DMS114 treated with DMSO at 0.1 percent for 48 hours (cell line): ENCODE data around the gene ME3.
"Not testable (repeated sequence)": the region's sequence is repeated elsewhere in the genome, so short reads cannot be mapped to it uniquely, and the experiment has no call there.

ENCODE experiments used
- DNase-seq: peaks from one replicate; lab custom pipeline; 2025; ENCODE audit not compliant: unreplicated experiment; lab: John Stamatoyannopoulos, UW

The ME3 gene

DNA sequence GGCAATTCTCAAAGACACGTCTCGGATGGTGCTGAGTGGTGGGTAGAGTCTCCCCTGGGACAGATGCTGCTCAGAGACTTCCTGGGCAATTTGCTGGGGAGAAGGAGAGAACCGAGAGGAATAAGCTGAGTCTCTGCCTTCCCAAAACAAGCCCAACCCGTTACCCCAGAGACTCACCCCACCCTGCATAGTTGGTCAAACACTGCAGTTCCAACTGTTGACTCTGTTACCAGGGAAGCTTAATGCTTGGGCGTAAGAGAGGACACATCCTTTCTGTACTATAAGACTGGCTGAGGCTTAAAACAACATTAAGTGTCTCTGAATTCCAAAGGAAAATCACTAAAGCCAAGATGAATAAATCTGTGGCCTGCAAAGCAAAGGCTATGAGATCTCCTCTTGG, 229.6 kb downstream of the ME3 start:
- no peak for DNase-seq

- DNase-seq, result no peak
Observed at GRCh38 chr11:86442420-86442819, 230.0 kb downstream of the ME3 start.

- DNase-seq, result no peak
Observed at GRCh38 chr11:86440843-86441242, 231.6 kb downstream of the ME3 start.

DNA sequence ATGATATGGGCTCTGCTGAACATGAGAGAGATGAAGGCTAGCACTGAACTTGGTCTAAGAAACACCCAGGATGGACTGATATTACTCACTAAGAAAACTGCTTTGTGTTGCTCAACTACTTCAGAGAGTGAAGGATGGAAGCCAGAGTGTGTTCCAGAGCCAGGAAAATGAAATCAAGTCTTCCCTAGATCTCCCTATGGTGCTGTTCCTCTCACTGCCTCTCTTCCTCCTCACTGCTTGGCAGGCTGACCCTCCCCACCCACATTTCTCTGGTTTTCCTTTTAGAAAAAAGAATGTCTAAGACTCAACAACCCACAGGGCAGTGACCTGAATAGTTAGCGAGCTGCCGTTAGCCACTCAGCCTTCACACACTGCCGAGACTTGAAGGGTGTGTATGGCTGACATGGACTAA, 232.1 kb downstream of the ME3 start:
- no peak for DNase-seq

- no peak for DNase-seq
Observed at GRCh38 chr11:86438685-86439084, 233.7 kb downstream of the ME3 start.

- no peak for DNase-seq
Observed at GRCh38 chr11:86435711-86436110, 236.7 kb downstream of the ME3 start.

GRCh38 chr11:86433361-86434095, 238.9 kb downstream of the ME3 start:
- not testable (repeated sequence) for DNase-seq

DNA sequence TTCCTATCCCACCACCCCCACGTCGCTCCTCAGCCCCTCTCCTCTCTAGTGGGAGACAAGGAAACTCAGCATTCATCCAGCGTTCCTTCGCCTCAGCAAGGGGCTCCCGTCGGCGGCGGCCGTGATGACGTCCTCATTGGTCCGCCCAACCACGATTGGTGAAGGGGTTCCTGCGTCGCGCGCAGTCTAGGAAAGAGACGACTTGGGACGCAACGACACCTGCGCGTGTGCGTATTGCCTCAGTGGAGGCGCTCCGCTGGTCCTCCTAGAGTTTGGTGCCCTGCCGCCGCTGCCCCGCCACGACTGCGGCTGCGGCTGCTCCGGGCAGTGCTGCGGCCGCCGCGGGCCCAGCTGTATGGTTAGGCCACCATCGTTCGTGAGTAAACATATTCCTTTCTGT, 241.2 kb downstream of the ME3 start:
- no peak for DNase-seq

DNA sequence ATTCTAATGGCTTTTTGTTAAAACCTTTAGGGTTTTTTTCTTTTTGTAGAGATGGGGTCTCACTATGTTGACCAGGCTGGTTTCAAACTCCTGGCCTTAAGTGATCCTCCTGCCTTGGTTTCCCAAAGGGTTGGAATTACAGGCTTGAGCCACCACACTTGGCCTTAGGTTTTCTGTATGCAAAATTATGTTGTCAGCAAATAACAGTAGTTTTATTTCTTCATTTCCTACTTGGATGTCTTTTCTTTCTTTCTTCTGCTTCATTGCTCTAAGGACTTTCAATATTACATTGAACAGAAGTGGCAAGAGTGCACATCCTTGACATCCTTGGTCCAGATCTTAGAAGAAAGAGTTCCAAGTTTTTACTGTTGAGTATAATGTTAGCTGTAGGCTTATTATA, 245.0 kb downstream of the ME3 start:
- DNase-seq, result no peak

- not testable (repeated sequence) for DNase-seq
Observed at GRCh38 chr11:86423488-86423887, 248.9 kb downstream of the ME3 start.

DNA sequence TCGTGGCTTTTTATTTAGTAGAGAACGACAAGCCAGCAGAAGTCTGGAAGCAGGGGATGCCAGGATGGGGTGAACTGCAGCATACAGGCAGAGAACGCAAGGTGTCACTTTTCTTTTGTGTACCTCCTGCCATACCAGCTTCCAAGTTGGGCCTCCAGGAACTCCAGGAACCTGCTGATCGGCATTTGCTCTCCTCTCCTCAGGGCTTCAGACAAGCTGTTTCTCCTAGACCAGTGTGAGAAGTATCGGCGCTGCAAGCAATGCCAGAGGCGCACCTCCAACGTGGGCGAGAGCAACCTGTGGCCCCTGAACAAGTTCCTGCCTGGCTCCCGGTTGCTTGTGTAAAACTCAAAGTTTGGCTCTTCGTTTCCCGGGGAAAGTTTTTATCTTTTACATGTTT, 250.0 kb downstream of the ME3 start:
- DNase-seq, result no peak

- DNase-seq, result no peak
Observed at GRCh38 chr11:86421946-86422345, 250.5 kb downstream of the ME3 start.

DNA sequence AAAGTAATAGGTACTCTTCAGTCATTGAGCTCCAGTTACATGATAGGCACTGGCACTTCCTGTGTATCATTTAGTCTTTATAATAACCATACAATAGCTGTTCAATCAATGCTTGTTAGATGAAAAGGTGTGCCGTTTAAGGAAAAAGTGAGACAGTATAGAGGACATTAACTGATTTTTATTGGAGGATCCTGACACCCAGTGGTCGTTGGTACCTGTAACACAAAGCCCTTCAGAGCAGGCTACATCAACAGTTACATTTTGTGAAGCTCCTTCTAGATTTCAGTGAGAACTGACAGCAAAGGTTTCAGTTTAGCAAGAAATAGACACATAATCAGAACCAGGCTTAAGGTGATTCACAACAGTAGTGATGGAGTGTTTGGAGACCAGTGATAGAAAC, 253.5 kb downstream of the ME3 start:
- DNase-seq, result no peak

DNA sequence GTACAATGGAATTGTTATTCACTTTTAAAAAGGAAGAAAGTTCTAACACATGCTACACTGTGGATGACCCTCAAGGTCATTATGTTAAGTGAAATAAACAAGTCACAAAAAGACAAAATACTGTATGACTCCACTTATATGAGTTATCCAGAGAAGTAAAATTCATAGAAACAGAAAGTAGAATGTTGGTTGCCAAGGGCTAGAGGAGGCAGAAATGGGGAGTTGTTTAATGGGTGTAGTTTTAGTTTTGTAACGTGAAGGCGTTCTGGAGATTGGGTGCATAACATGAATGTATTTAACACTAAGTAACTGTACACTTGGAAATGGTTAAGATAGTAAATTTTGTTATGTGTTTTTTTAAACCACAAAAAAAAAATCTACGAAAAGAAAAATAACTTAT, 253.9 kb downstream of the ME3 start:
- DNase-seq, result no peak

DNA sequence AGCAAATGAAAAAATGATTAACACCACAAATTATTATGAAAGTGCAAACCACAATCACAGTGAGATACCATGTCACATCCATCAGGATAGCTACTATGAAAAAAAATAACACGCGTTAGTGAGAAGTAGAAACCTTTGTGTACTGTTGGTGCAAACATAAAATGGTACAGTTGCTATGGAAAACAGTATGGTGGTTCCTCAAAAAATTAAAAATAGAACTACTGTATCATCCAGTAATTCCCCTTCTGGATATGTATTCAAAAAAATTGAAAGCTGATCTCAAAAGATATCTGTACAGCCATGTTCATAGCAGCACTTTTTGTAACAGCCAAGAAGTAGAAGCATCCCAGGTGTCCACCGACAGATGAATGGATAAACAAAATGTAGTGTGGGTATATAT, 254.3 kb downstream of the ME3 start:
- DNase-seq, result no peak

- not testable (repeated sequence) for DNase-seq
Observed at GRCh38 chr11:86416951-86417350, 255.5 kb downstream of the ME3 start.

- no peak for DNase-seq
Observed at GRCh38 chr11:86416494-86416893, 255.9 kb downstream of the ME3 start.

GRCh38 chr11:86415026-86415425, 257.4 kb downstream of the ME3 start:
- no peak for DNase-seq

GRCh38 chr11:86414032-86414431, 258.4 kb downstream of the ME3 start:
- no peak for DNase-seq

DNA sequence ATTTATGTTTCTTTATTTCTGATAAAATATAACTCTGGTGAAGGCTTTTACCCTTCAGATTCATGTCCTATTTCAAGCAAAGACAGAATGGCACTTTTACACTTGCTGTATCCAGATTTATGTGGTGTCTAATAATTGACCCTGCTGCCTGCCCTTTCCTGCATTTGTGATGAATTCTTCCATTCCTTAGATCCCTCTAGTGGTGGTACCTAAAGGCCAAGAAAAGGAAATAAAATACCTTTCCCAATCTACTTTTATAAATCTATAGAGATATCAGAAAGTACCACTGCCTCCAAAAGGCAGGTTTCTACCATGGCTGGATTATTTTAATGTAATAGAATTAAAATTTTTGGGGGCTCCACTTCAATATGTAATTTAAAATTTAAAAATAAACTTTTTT, 263.6 kb downstream of the ME3 start:
- no peak for DNase-seq

- no peak for DNase-seq
Observed at GRCh38 chr11:86403458-86403857, 269.0 kb downstream of the ME3 start.

- no peak for DNase-seq
Observed at GRCh38 chr11:86398106-86398505, 274.3 kb downstream of the ME3 start.

- no peak for DNase-seq
Observed at GRCh38 chr11:86397351-86397750, 275.1 kb downstream of the ME3 start.
